ENCODE measurements around the gene DAGLA.
A peak's percentile ranks its signal among the peaks of the same experiment; 100 is the strongest.

DAGLA gene

DNA sequence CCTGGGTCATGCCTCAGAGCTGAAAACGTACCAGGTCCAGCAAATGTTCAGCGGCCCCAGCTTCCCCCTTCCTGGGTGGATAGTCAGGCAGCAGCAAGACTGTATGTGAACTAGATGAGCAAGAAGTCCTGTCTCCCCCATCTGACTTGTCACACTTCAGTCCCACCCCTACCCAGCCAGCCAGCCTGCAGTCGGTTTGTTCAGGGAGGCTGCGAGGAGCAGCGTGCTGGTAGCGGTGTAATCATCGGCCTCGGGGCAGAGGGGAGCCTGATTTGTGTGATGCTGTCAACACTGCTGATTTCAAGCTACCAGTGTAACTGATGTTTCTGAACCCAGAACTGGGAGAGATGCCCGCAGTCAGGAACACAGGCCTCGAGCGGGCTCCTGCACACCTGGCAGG, 102.7 kb downstream of the DAGLA start:
- no peak for DNase-seq

DNA sequence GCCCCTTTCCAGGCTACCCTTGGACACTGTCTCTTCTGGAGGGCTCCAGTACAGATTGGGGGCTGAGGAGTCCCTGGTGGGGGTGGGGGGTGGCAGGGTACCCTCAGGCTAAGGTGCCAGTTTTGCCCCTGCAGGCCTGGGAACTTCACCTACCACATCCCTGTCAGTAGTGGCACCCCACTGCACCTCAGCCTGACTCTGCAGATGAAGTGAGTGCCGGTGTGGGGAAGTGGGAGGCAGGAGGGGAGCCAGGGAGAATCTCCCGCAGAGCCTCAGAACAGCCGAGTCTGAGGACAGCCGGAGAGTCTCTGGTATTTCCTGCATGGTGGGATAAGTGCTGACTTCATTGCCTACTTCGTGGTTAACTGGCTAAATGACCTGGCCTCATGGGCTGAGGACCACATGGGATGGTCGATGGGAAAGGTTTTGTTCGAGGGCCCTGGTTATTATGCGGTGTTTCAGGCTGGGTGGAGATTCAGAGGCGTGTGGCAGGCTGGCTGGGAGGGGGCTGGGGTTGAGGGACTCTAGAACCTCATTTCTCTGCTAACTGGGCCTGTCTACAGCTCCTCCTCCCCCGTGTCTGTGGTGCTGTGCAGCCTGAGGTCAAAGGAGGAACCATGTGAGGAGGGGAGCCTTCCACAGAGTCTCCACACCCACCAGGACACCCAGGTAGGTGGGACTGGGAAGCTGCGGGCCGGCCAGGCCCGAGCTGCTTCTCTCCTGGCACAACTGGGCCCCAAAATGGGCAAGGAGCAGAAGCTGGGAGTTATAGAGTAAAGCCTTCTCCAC, 103.7 kb downstream of the DAGLA start:
- no peak for DNase-seq

DNA sequence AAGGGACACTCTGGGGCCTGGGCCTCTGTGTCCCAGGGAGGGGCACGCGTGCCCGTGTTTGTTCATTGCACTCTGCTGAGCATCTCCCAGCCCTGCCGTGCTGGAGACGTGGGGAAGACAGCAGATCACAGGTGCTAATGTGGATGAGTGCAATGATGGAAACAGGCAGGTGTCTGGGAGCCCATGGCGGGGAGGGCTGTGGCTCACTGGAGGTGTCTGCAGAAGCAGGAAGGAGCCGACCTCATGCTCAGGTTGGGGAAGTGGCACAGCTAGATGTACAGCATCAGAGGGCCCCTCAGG, 104.3 kb downstream of the DAGLA start:
- DNase-seq, result no peak

GRCh38 chr11:61785837-61786402, 105.7 kb downstream of the DAGLA start:
- no peak for DNase-seq

DNA sequence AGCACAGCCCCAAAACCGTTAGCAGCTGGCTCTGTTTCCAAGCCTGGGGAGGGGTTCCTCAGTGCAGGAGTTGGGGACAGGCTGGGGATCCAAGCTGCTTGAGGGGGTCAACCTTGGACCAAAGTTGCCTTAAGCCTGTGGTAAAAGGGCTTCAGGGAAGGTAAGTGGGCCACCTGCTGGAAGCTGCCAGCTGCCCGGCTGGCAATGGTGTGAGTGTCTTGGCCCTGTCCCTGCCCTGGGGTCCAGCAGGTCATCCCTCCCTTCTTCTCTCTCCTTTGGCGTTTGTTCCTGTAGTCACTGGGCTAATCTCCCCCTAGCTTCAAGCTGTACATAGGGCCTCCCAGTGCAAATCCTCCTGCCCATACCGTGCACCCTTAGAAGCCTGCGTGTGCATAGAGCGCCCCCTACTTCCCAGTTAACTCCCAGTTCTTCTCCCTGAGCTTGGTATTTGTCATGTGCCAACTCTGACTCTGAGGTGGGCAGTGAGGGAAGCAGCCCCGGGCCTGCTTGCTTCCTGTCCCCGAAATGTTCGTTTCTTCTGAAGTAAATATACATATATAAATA, 107.8 kb downstream of the DAGLA start:
- DNase-seq, result peak; percentile 38

DNA sequence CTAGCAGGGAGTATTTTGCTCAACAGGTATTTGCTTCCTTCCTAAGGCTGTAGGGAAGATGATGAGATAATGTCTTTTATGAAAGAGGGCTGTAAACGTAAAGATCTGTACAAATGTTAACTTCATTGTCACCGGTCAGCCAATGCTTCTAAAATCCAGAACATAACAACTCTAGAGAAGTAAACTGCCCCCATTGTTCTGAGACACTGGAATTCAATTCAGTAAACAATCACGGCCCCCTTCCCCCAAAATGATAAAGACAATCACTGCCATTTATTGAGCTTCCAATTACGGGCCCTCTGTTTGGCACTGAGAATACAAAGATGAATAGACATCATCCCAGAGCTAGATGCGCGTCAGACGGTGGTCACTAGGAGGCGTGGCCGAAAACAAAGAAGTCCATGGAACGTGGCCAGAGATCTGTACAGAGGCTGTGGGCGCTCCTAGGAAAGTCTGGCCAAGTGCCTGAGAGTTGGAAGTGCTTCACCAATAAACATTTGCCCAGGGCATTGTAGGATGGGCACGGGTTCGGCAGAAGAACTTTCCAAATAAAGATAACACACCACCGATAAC, 111.6 kb downstream of the DAGLA start:
- no peak for DNase-seq

- peak; percentile 62 for DNase-seq
These were observed 112.3 kb downstream of the DAGLA start, which contains the start of the genes FEN1 and TMEM258 for GRCh38 chr11:61792310-61793082. TSS of gene FEN1 (plus strand) at chr11:61792911. CDS start at chr11:61795362, 2,451 bp downstream. TSS of gene TMEM258 (minus strand) at chr11:61792599. CDS start at chr11:61792558, 41 bp downstream.

DNA sequence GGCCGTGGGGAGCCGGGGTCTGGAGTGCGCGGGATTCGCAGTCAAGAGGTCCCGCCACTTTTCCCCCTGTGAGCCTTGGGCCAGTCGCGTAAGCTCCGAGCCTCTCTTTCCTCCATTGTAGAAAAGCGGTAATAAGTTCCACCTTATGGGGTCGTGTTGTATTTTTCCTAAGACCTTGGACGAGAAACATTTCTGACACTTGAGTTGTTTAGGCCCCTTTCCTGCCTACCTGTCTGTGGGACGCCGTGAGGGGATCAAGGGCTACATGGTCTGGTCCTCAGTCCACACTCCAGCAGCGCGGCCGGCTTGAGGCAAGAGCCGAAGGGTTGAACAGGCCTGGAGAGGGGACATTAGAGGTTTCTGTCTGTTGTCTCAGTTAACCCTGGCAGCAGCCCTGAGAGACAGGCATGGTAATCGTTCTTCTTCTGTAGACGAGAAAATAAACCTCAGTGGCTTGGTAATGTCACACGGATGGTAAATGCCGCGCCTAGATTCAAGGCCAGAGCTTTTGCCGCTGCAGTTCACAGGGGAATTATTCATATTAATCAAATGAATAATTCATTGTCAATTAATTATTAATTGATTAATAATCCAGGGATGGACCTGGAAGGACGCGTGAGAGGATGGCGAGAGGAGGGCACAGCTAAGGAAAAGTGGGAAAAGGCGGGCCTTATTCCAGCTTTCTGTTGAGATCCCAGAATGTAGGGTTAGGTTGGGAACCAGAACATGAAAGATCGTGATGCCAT, 113.1 kb downstream of the DAGLA start:
- DNase-seq, result no peak

GRCh38 chr11:61793829-61794204, 113.6 kb downstream of the DAGLA start:
- DNase-seq, result no peak

- no peak for DNase-seq
These were observed 114.4 kb downstream of the DAGLA start for GRCh38 chr11:61794579-61794978.

GRCh38 chr11:61795459-61795858, 115.3 kb downstream of the DAGLA start:
- DNase-seq, result no peak

- no peak for DNase-seq
These were observed 115.8 kb downstream of the DAGLA start for GRCh38 chr11:61795876-61796526.

Measured in NCI-H1694 (cell line).